Spleen (tissue), 11 donors: ENCODE results near the gene IPO8. TPM values are rescaled to one million over a fixed set of nuclear protein-coding genes. Genes with fewer than 3 reads are reported as not detected.

Experiments
- DNase-seq: peaks from one replicate; pipeline ENCODE4 v3.0.0-alpha.2; 2020
- H3K27ac ChIP-seq, 8 donors: fragments of 200-600 bp; sonication (generic) in 7 of 8; 1 replicate in 4 of 8; 2 replicates in 4 of 8; pipeline versions ENCODE4 v1.5.0 to v1.8.0; 2016 to 2021; ENCODE audit warnings: inconsistent platforms in 4 of 8, mild to moderate bottlenecking in 4 of 8, moderate library complexity in 1 of 8
- H3K27me3 ChIP-seq, 7 donors: fragments of 200-600 bp; sonication (generic) in 6 of 7; replicated peaks in 1 of 7; 1 replicate in 4 of 7; 2 replicates in 3 of 7; pipeline versions ENCODE4 v1.5.0 to v1.8.0; 2016 to 2021; ENCODE audit warnings: inconsistent platforms in 3 of 7, mild to moderate bottlenecking in 1 of 7
- H3K36me3 ChIP-seq, 6 donors: fragments of 200-600 bp; sonication (generic) in 5 of 6; 1 replicate in 4 of 6; 2 replicates in 2 of 6; pipeline versions ENCODE4 v1.5.0 to v1.8.0; 2016 to 2021; ENCODE audit warnings: inconsistent platforms in 2 of 6
- H3K4me1 ChIP-seq, 6 donors: fragments of 200-600 bp; sonication (generic) in 5 of 6; 1 replicate in 3 of 6; 2 replicates in 3 of 6; pipeline versions ENCODE4 v1.5.0 to v1.8.0; 2016 to 2021; ENCODE audit warnings: inconsistent platforms in 3 of 6
- H3K4me3 ChIP-seq, 8 donors: fragments of 200-600 bp; sonication (generic) in 7 of 8; 1 replicate in 4 of 8; 2 replicates in 4 of 8; pipeline versions ENCODE4 v1.5.0 to v1.8.0; 2016 to 2021; ENCODE audit warnings: inconsistent platforms in 4 of 8, mild to moderate bottlenecking in 4 of 8, moderate library complexity in 2 of 8
- H3K9me3 ChIP-seq, 8 donors: fragments of 200-600 bp; sonication (generic) in 7 of 8; 1 replicate in 4 of 8; 2 replicates in 4 of 8; pipeline versions ENCODE4 v1.5.0 to v1.8.0; 2016 to 2021; ENCODE audit warnings: inconsistent platforms in 4 of 8
- POLR2A ChIP-seq, 3 donors: fragments of 450-650 bp; IDR thresholded peaks; one replicate each; pipeline ENCODE4 v1.5.1; 2017; ENCODE audit warnings: antibody characterized with exemption in 3 of 3, mild to moderate bottlenecking in 1 of 3
- POLR2AphosphoS5 ChIP-seq, 3 donors: sonication (generic); formaldehyde crosslinking; IDR thresholded peaks; one replicate each; pipeline ENCODE4 v1.5.1; 2017; ENCODE audit warnings: antibody characterized with exemption in 3 of 3
- WGBS, 5 donors: extraction: QIAGEN DNeasy Blood & Tissue Kit in 3 of 5; methylation state at CpG; one replicate each; pipeline versions ENCODE4 v1.1.5 to v1.1.7; 2013 to 2018; 5-methylcytosine and 5-hydroxymethylcytosine counted together
- intact Hi-C: fragments of 100-400 bp; cut with DNase I; formaldehyde crosslinking; loops from one replicate; pipeline ENCODE4 v1.15.0; 2023; ENCODE audit warnings: low total_unique reads
- polyA plus RNA-seq, 3 donors: library from polyadenylated mRNA; stranded (reverse); fragments of 200-250 nt; gene quantifications; one replicate each; pipeline ENCODE4 v1.2.1, GENCODE V29; 2013
- total RNA-seq, 7 donors: library from RNA; depleted of rRNA in 3 of 7; stranded (reverse); fragments of >200 nt in 3 of 7; fragmentation: NEBNext Ultra II Directional in 4 of 7; extraction: Animal tissue kit (Norgen Biotek cat#: 25700) in 4 of 7; gene quantifications; one replicate each; pipeline versions ENCODE4 v1.1.0 to v1.2.1, GENCODE V29; 2016 to 2021
- TF ChIP-seq, protein P1 (sequence below), 11 experiments: fragments of 200-600 bp in 7 of 11; fragments of 450-650 bp in 4 of 11; sonication (generic) in 4 of 11; IDR thresholded peaks in 8 of 11; conservative IDR thresholded peaks in 3 of 11; 1 replicate in 7 of 11; 2 replicates in 4 of 11; pipeline versions ENCODE4 v1.4.0 to v1.8.0; 2016 to 2021; ENCODE audit warnings: antibody characterized with exemption in 11 of 11, inconsistent platforms in 4 of 11, mild to moderate bottlenecking in 1 of 11
- donor health status: healthy with polysubstance abuse.
- donor health status: DM: no; HTN: no; CAD: no; lungs with moderate emphysema.
- donor health status: DM: no; HTN: no; CAD: no.
- donor health status: Bipolar disorder and iron deficiency.
- donor health status: healthy.
- donor health status: DM: no; HTN: no; CAD: no.
- donor health status: DM: yes; HTN: yes; CAD: no.

IPO8 gene
- total and polyA plus RNA-seq, 10 donors: 8.5 to 68.2 (median 49.8) TPM

DNA sequence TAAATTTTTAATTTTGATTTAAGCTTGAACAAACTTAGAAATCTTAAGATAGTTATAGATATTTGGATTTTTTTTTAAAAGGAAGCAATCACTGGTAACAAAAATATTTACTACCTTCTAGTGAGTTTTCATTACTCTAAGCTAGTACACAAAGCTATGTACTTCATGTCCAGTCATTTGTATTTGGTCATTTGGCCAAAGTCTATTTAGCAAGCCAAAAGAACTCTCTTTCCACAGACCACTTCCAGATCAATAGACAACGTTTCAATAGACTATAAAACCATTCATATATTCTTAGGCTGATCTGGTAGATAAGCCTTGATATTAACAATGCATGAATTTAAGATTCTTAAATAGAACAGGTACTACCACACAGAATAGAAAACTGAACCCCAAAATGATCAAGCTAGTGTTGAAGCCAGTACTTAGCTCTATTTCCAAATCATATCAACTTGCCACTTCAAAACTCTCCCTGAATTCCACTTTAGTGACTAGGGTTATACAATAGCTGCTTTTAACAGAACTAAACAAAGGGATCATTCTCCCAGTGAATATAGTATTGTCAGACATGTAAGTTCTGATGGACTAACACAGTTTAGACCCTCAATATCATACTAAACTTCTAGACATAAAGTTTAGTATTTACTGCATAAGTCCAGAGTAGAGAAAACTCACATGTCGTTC lies 37.4 kb upstream of the IPO8 start:
- Histone ChIP-seq H3K4me3 (no peak overlapping the region), H3K9me3 (no peaks in the 10 kb centered on the region), H3K27me3 (no peaks in the 10 kb centered on the region), H3K27ac (no peak overlapping the region), H3K4me1 (no peaks in the 10 kb centered on the region), H3K36me3 (peaks cover 4 to 76% (median 18%) of the 10 kb centered on the region in 6 donors)
- no peak for DNase-seq
- intact Hi-C loops: no loop called here
- WGBS, 5 donors: 86 to 98% (median 94%) methylated on average over 2 of the region's 2 CpGs
- TF ChIP-seq, protein P1, sequence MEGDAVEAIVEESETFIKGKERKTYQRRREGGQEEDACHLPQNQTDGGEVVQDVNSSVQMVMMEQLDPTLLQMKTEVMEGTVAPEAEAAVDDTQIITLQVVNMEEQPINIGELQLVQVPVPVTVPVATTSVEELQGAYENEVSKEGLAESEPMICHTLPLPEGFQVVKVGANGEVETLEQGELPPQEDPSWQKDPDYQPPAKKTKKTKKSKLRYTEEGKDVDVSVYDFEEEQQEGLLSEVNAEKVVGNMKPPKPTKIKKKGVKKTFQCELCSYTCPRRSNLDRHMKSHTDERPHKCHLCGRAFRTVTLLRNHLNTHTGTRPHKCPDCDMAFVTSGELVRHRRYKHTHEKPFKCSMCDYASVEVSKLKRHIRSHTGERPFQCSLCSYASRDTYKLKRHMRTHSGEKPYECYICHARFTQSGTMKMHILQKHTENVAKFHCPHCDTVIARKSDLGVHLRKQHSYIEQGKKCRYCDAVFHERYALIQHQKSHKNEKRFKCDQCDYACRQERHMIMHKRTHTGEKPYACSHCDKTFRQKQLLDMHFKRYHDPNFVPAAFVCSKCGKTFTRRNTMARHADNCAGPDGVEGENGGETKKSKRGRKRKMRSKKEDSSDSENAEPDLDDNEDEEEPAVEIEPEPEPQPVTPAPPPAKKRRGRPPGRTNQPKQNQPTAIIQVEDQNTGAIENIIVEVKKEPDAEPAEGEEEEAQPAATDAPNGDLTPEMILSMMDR (IDR thresholded peaks at IDR 0.05 in 8 of 11, conservative IDR thresholded peaks at IDR 0.05 in 3 of 11): no peak
- TF ChIP-seq POLR2A (IDR thresholded peaks at IDR 0.05): no peak
- no peak for TF ChIP-seq POLR2AphosphoS5 (IDR thresholded peaks at IDR 0.05)

DNA sequence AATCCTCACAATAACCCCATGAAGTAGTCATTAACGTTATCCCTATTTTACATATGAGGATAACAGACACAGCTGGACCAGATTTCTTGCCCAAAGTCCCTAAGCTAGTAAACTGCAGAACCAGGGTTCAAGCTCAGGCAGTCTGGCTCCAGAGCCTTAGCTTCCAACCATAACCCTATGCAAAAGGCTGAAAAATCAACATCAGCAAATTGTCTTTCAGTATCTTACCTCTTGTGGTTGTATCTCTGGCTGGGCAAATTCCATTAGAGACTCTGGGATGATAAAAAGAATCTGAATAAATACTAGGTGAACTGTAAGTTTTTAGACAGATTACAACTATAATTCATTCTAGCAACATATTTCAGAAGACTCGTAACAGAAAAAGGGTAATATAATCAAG lies 34.3 kb upstream of the IPO8 start:
- H3K36me3 ChIP-seq: peaks cover 4 to 81% (median 17%) of the 10 kb centered on the region in 6 donors
- intact Hi-C loops: no loop called here
- H3K27me3 ChIP-seq: no peaks in the 10 kb centered on the region
- no peaks in the 10 kb centered on the region for H3K9me3 ChIP-seq
- WGBS, 5 donors: 91 to 99% (median 96%) methylated on average over 2 of the region's 2 CpGs
- TF ChIP-seq POLR2AphosphoS5 (IDR thresholded peaks at IDR 0.05) (no peak), POLR2A (IDR thresholded peaks at IDR 0.05) (no peak)
- TF ChIP-seq, protein P1 (IDR thresholded peaks at IDR 0.05 in 8 of 11, conservative IDR thresholded peaks at IDR 0.05 in 3 of 11): no peak
- no peak for DNase-seq
- H3K4me3 ChIP-seq: no peak overlapping the region
- H3K27ac ChIP-seq: no peak overlapping the region
- no peaks in the 10 kb centered on the region for H3K4me1 ChIP-seq

DNA sequence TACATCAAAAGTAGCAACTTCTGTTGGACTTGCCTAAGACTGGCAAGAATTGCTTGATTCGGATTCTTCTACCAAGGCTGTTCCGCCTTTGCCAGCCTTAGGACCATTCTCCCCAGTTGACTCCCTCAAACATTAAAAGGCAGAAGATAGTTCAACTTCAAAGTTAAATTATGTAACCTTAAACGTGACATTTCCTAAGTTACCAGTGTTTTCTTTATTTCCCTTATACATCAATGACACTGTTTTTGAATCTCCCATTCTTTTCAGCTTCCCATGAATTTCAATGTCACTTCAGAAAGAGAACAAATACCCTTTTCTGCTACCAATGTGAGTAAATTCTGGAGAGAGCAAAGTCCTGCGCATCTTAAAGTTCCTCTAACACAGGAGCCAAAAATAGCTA lies 33.9 kb upstream of the IPO8 start:
- H3K4me1 ChIP-seq: no peaks in the 10 kb centered on the region
- 90 to 96% (median 91%) methylated on average over 4 of the region's 4 CpGs for WGBS, 5 donors
- no peaks in the 10 kb centered on the region for H3K27me3 ChIP-seq
- DNase-seq: no peak
- TF ChIP-seq POLR2AphosphoS5 (IDR thresholded peaks at IDR 0.05) (no peak), POLR2A (IDR thresholded peaks at IDR 0.05) (no peak)
- TF ChIP-seq, protein P1 (IDR thresholded peaks at IDR 0.05 in 8 of 11, conservative IDR thresholded peaks at IDR 0.05 in 3 of 11): no peak
- no peak overlapping the region for H3K27ac ChIP-seq
- H3K36me3 ChIP-seq: peaks cover 4 to 82% (median 18%) of the 10 kb centered on the region in 6 donors
- H3K9me3 ChIP-seq: no peaks in the 10 kb centered on the region
- no peak overlapping the region for H3K4me3 ChIP-seq
- intact Hi-C loops: no loop called here

DNA sequence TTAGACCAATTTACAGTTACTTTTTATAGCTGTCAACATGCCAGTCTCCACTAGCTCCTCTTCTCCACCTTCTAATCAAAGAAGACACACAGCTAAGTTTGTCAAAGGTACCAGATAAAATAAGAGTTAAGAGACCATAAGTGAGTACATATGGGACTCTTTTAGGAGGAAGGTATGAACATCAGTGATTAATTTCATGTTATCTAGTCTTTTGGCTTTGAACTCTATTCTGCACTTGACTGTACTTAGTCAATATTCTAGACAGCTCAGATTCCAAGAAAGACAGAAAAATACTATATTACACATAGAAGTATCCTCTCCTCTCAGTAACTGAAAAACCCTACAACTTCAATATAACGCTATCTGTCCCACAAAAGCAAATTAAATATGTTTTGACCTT lies 31.0 kb upstream of the IPO8 start:
- H3K36me3 ChIP-seq: peaks cover 4 to 89% (median 27%) of the 10 kb centered on the region in 6 donors
- DNase-seq: no peak
- TF ChIP-seq, protein P1 (IDR thresholded peaks at IDR 0.05 in 8 of 11, conservative IDR thresholded peaks at IDR 0.05 in 3 of 11): no peak
- TF ChIP-seq POLR2A (IDR thresholded peaks at IDR 0.05): no peak
- no peak for TF ChIP-seq POLR2AphosphoS5 (IDR thresholded peaks at IDR 0.05)
- H3K4me1 ChIP-seq: no peaks in the 10 kb centered on the region
- no peak overlapping the region for H3K4me3 ChIP-seq
- H3K27ac ChIP-seq: no peak overlapping the region
- intact Hi-C loops: no loop called here
- 95 to 100% (median 96%) methylated on average over 1 of the region's 1 CpG for WGBS, 5 donors
- H3K27me3 ChIP-seq: no peaks in the 10 kb centered on the region
- H3K9me3 ChIP-seq: no peaks in the 10 kb centered on the region
